Measurements from ENCODE around the gene MEGF8. TPM values are rescaled to one million over a fixed set of nuclear protein-coding genes. Genes with fewer than 3 reads are reported as not detected.
A peak's percentile ranks its signal among the peaks of the same experiment; 100 is the strongest.

MEGF8 gene
- total and polyA plus RNA-seq, 9 of the 15 experiments (the other 6 are each of a cell fraction or from before 2014, with no cell fraction given), result 0.28 to 13.1 (median 3.0) TPM

DNA sequence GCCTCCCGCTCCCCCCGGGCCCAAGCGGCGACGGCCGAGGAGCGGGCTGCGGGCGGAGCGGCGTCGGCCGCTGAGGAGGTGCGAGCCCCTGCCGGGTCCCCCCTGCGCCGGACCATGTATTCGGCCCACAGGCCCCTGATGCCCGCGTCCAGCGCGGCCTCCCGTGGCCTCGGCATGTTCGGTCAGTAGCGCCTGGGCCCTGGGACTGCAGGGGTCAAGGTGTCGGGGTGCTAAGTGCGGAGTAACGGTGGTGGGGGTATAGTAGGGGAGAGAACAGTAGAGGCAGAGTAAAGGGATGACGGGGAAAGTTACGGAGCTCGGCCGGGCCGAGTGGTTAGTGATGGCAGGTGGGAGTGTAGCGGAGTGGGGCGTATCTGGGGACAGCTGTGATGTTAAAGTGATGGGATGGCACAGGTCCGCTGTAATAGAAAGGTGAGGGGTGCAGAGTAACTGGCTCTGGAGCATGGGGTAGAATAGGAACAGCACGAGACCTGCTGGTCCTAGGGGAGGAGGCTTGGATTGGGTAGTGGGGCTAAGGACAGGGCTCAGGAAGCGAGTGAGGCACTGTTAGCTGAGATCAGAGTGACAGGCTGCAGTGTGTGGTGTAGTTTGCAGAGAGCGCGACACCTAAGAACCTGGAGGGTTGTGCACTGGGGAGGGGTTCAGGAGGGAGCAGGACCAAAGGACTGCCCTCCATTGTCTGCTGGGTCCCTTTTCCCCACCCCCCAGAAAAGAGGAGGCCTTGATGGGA, 40.7 kb upstream of the MEGF8 start (continued):
- peak; percentile 64 for TF ChIP-seq ZBTB40 (IDR thresholded peaks at IDR 0.05)
- no peak for TF ChIP-seq ZBTB40 (CRISPR knock-in tag; IDR thresholded peaks at IDR 0.05)
- no peak for TF ChIP-seq SAFB2 (IDR thresholded peaks at IDR 0.05; ENCODE audit: borderline replicate concordance, low read depth, low read length, severe bottlenecking)
- TF ChIP-seq PKNOX1 (IDR thresholded peaks at IDR 0.05), result peak; percentile 72
- TF ChIP-seq, protein P1, sequence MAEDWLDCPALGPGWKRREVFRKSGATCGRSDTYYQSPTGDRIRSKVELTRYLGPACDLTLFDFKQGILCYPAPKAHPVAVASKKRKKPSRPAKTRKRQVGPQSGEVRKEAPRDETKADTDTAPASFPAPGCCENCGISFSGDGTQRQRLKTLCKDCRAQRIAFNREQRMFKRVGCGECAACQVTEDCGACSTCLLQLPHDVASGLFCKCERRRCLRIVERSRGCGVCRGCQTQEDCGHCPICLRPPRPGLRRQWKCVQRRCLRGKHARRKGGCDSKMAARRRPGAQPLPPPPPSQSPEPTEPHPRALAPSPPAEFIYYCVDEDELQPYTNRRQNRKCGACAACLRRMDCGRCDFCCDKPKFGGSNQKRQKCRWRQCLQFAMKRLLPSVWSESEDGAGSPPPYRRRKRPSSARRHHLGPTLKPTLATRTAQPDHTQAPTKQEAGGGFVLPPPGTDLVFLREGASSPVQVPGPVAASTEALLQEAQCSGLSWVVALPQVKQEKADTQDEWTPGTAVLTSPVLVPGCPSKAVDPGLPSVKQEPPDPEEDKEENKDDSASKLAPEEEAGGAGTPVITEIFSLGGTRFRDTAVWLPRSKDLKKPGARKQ (CRISPR knock-in tag; IDR thresholded peaks at IDR 0.05), result no peak
- TF ChIP-seq, protein P2, sequence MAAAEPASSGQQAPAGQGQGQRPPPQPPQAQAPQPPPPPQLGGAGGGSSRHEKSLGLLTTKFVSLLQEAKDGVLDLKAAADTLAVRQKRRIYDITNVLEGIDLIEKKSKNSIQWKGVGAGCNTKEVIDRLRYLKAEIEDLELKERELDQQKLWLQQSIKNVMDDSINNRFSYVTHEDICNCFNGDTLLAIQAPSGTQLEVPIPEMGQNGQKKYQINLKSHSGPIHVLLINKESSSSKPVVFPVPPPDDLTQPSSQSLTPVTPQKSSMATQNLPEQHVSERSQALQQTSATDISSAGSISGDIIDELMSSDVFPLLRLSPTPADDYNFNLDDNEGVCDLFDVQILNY (CRISPR knock-in tag; IDR thresholded peaks at IDR 0.05), result no peak
- TF ChIP-seq ZNF76 (CRISPR knock-in tag; IDR thresholded peaks at IDR 0.05; ENCODE audit: borderline replicate concordance), result 0 out of 2 replicates have a peak, but pooled peaks have one; percentile 40
- TF ChIP-seq DPF2 (IDR thresholded peaks at IDR 0.05), result peak; percentile 27; the same call in 1 of the 2 replicates
- no peak for TF ChIP-seq ZNF146 (CRISPR knock-in tag; IDR thresholded peaks at IDR 0.05; ENCODE audit: unreplicated experiment)
- TF ChIP-seq OTX1 (CRISPR knock-in tag; IDR thresholded peaks at IDR 0.05), result peak; percentile 55; the same call in 1 of the 2 replicates
- peak; percentile 29 for TF ChIP-seq ARHGAP35 (IDR thresholded peaks at IDR 0.05; ENCODE audit: partially characterized antibody)

All from K562 (cell line).